ENCODE measurements around the gene TBCK.

The TBCK gene

DNA sequence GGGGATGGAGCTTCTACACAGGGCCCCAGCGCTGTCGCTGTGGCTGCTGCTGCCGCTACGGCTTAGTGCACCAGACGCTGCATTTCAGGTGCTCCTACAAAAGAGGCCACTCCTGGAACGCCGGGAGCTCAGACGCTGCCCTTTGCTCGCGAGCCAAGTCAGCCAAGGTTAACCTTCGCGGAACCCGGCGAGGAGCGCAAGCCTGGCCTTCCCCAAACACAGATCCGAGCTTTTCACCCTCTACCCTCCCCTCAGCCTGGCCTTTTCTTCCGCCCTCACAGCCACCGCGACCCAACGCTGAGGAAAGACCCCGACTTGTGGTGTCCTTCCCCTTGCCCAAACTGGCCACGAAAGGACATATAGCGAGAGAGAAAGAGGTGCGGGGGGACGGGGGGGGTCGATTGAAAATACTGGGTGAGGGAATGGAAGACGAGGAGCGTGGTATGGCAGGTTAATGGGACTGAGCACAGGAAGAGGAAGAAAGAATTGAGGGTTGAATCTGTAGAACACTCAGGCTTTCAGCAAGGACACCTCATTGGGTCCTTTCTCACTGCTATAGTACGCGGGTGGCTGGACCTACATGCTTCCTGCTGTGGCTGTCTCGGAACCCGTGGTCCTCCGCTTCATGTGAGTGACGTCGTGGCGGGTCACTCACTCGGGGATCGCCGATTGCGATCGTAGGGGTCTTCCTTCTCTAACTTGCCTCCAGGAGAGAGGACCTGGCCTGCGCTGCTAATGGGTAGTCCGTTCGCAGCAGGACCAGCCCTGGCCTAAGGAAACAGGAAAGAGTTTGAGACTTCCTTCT is at the start of gene TBCK, which contains the start of gene AIMP1:
Gene TBCK, minus strand, starts transcription at position 242 of the 805 bp plus-strand sequence. CDS start 7,249 bp downstream, outside the sequence.
Gene AIMP1, plus strand, starts transcription at position 583 of the 805 bp plus-strand sequence. CDS start 8,460 bp downstream, outside the sequence.
- peak; percentile 74 to 83 (median 81) for DNase-seq (ENCODE audit: low read depth in 2 of 3, low spot score in 1 of 3)

DNA sequence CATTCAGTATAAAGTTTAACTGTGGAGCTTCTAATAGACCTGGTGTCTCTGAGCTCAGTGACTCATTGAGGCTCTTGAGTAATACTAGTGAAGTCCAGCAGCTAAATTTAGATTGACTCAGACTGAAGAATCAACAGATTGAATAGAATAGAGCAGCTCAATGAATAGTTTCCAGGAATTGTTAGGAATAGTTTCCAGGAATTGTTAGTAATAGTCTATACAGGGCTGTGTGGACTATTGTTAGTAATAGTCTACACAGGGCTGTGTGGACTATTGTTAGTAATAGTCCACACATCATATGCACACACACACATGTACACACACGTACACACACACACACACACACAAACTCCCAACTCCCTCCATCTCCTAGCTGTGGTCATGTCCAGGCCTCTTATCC is 49.6 kb upstream of the TBCK start:
- DNase-seq (ENCODE audit: low read depth in 2 of 3, low spot score in 1 of 3), result no peak

DNA sequence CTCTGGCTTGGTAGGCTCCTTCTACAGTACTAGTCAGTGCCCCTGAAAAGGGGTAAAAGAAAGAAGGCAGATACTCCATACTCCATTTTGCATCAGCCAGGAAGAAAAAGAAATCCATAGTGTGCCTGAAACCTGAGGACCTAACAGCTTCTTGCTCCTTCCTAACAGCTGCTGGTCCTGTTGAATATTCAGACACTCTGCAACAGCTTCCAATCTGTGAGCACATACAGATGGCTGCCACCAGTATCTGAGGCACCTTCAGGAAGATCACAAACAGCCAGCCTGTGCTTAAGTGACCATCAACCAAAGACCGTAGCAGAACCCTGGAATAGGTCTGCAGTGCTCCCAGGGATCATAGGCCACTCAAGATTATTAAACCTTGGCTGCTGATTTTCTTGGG is 48.3 kb upstream of the TBCK start:
- DNase-seq (ENCODE audit: low read depth in 2 of 3, low spot score in 1 of 3), result no peak

- no peak for DNase-seq (ENCODE audit: low read depth in 2 of 3, low spot score in 1 of 3)
Measured at GRCh38 chr4:106362086-106362825, 46.2 kb upstream of the TBCK start.

- DNase-seq (ENCODE audit: low read depth in 2 of 3, low spot score in 1 of 3), result no peak
Measured at GRCh38 chr4:106358899-106359298, 42.9 kb upstream of the TBCK start.

DNA sequence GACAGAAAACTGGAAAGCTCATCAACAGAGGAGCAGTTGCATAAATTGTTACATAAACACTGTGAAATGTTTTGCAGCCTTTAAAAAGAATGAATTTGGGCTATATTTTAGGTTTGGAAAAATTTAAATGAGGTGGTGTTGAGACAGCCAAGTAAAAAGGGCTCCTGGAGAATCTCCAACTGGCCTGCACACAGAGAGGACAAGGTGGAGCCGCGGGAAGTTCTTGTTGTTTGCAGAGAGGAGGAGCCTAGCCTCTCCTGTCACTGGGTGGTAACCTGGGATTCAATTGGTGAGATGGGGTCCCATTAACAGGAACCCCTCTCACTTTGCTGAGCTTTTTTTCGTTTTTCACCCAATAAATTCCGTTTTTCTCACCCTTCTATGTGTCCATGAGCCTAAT is 39.2 kb upstream of the TBCK start:
- DNase-seq (ENCODE audit: low read depth in 2 of 3, low spot score in 1 of 3), result no peak

GRCh38 chr4:106353786-106354185 is 37.8 kb upstream of the TBCK start:
- no peak for DNase-seq (ENCODE audit: low read depth in 2 of 3, low spot score in 1 of 3)

- no peak for DNase-seq (ENCODE audit: low read depth in 2 of 3, low spot score in 1 of 3)
Measured at GRCh38 chr4:106351016-106351415, 35.0 kb upstream of the TBCK start.

DNA sequence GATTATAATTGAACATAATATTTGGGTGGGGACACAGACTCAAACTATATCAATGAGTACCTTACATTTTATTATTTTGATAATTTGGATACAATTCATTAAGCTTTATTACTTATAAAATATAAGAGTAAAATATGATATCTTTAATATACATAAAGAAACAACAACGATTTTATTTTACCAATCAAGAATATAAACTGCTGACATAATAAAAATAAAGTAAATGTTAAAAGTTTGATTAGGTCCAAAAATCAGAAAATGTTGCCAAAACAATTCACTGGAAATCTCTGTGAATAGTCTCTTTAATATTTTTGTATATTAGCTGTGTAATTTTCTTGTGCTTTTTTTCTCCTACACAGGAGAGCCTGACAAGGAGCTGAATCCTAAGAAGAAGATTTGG is 31.2 kb upstream of the TBCK start:
- DNase-seq (ENCODE audit: low read depth in 2 of 3, low spot score in 1 of 3), result no peak

- no peak for DNase-seq (ENCODE audit: low read depth in 2 of 3, low spot score in 1 of 3)
Measured at GRCh38 chr4:106344647-106344970, 28.6 kb upstream of the TBCK start.

- DNase-seq (ENCODE audit: low read depth in 2 of 3, low spot score in 1 of 3), result no peak
Measured at GRCh38 chr4:106343865-106344646, 28.0 kb upstream of the TBCK start.

DNA sequence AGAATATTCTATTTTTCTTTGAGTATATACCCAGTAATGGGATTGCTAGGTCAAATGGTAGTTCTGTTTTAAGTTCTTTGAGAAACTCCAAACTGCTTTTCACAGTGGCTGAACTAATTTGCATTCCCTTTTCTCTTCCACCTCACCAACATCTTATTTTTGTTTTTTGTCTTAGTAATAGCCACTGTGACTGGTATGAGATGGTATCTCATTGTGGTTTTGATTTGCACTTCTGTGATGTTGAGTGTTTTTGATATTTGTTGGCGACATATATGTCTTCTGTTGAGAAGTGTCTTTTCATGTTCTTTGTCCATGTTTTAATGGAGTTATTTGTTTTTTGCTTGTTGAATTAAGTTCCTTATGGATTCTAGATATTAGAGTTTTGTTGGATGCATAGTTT is 24.8 kb upstream of the TBCK start:
- DNase-seq (ENCODE audit: low read depth in 2 of 3, low spot score in 1 of 3), result no peak

- no peak for DNase-seq (ENCODE audit: low read depth in 2 of 3, low spot score in 1 of 3)
Measured at GRCh38 chr4:106339431-106339830, 23.4 kb upstream of the TBCK start.

GRCh38 chr4:106338671-106339070 is 22.7 kb upstream of the TBCK start:
- DNase-seq (ENCODE audit: low read depth in 2 of 3, low spot score in 1 of 3), result no peak

DNA sequence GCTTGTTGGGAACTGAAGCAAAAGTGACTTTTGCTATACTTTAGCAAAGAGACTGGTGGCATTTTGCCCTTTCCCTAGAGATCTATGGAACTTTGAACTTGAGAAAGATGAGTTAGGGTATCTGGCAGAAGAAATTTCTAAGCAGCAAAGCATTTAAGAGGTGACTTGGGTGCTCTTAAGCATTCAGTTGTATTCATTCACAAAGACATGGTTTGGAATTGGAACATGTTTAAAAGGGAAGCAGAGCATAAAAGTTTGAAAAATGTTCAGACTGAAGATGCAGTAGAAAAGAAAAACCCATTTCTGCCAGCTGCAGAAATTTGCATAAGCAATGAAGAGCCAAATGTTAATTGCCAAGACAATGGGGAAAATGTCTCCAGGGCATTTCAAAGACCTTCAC is 21.9 kb upstream of the TBCK start:
- DNase-seq (ENCODE audit: low read depth in 2 of 3, low spot score in 1 of 3), result no peak

DNA sequence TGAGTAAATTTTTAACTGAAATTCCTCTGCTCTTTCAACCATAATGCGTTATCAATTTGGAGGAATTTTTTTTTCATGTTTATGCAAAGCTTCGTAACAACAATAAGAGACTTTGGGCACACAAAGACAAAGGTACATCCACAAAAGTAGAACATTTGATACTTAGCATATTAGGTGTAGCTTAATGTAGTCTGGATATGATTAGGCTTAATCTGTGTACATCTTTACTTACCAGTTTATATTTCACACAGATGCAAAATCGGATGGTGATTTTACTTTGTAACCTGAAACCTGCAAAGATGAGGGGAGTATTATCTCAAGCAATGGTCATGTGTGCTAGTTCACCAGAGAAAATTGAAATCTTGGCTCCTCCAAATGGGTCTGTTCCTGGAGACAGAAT is 20.6 kb upstream of the TBCK start:
- no peak for DNase-seq (ENCODE audit: low read depth in 2 of 3, low spot score in 1 of 3)

DNA sequence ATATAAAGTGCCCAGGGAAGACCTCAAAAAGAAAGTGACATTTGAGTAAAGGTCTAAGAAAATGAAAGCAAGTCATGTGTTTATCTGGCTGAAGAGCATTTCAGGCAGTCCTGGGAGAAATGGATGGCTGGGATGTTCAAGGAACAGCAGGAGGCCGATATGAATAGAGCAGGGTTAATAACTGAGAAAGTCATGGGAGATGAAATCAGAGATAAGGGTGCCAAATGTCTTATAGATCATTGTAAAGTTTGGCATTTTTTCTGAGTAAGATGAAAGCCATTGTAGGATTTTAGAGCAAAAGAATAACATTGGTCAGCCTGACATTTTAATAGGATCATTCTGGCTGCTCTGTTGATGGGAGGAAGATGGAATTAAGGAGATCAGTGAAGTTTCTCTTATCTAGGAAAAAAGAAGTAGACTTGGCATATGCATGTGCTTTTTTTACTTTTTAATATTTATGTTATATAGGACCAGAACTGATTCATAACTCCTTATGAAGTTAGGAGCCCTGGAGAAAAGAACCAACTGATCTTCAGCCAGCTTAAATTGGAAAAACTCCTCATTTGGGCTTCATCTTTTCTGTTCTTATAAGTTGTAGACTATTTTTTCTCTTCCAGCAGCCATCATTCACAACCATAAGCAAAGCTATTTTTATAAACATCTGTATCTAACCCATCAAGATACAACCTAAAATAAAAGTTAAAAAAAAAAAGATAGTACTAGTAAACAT is 18.9 kb upstream of the TBCK start:
- no peak for DNase-seq (ENCODE audit: low read depth in 2 of 3, low spot score in 1 of 3)

GRCh38 chr4:106333186-106333585 is 17.2 kb upstream of the TBCK start:
- no peak for DNase-seq (ENCODE audit: low read depth in 2 of 3, low spot score in 1 of 3)

DNA sequence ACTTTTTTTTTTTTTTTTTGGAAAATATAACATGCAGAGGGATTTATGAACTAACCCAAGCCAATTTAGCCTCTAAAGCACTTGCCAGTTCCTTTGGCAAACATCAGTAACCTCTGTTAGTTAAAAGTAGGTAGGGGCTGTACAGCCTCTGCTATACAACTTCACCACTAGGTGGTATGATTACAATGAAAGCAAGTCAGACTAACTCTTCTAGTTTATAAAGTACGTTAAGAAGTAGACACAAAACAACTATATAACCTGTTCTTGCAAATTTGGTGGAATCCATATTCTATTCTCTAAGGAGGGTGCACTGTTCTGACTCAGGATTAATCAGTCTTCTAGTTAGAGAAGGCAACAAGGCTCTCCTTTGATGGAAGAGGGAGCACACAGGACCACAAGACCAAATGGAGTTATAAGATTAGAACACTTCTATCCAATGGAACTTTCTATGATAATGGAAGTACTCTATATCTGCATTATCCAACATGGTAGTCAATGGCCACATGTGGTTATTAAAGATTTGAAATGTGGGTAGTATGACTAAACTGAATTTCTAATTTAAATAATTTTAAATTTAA is 13.1 kb upstream of the TBCK start:
- no peak for DNase-seq (ENCODE audit: low read depth in 2 of 3, low spot score in 1 of 3)

GRCh38 chr4:106325800-106326199 is 9.8 kb upstream of the TBCK start:
- no peak for DNase-seq (ENCODE audit: low read depth in 2 of 3, low spot score in 1 of 3)

- DNase-seq (ENCODE audit: low read depth in 2 of 3, low spot score in 1 of 3), result no peak
Measured at GRCh38 chr4:106323119-106323518, 7.1 kb upstream of the TBCK start.

All from stimulated activated CD4-positive, alpha-beta T cell treated with anti-CD3 and anti-CD28 coated beads, Interleukin-12 subunit alpha, Interleukin-12 subunit beta, amount 100 ng/mL, for 48 hours (primary cell).